ENCODE data around the gene SPTY2D1. TPM values are rescaled to one million over a fixed set of nuclear protein-coding genes. Genes with fewer than 3 reads are reported as not detected.
"Not testable (repeated sequence)": the region's sequence is repeated elsewhere in the genome, so short reads cannot be mapped to it uniquely, and the experiment has no call there.

The SPTY2D1 gene, protein sequence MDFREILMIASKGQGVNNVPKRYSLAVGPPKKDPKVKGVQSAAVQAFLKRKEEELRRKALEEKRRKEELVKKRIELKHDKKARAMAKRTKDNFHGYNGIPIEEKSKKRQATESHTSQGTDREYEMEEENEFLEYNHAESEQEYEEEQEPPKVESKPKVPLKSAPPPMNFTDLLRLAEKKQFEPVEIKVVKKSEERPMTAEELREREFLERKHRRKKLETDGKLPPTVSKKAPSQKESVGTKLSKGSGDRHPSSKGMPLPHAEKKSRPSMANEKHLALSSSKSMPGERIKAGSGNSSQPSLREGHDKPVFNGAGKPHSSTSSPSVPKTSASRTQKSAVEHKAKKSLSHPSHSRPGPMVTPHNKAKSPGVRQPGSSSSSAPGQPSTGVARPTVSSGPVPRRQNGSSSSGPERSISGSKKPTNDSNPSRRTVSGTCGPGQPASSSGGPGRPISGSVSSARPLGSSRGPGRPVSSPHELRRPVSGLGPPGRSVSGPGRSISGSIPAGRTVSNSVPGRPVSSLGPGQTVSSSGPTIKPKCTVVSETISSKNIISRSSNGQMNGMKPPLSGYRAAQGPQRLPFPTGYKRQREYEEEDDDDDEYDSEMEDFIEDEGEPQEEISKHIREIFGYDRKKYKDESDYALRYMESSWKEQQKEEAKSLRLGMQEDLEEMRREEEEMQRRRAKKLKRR
- total RNA-seq (2014; rRNA removed; shearing (Covaris generic); ENCODE audit: low replicate concordance) = 11.4 and 15.3 TPM in 2 replicates

DNA sequence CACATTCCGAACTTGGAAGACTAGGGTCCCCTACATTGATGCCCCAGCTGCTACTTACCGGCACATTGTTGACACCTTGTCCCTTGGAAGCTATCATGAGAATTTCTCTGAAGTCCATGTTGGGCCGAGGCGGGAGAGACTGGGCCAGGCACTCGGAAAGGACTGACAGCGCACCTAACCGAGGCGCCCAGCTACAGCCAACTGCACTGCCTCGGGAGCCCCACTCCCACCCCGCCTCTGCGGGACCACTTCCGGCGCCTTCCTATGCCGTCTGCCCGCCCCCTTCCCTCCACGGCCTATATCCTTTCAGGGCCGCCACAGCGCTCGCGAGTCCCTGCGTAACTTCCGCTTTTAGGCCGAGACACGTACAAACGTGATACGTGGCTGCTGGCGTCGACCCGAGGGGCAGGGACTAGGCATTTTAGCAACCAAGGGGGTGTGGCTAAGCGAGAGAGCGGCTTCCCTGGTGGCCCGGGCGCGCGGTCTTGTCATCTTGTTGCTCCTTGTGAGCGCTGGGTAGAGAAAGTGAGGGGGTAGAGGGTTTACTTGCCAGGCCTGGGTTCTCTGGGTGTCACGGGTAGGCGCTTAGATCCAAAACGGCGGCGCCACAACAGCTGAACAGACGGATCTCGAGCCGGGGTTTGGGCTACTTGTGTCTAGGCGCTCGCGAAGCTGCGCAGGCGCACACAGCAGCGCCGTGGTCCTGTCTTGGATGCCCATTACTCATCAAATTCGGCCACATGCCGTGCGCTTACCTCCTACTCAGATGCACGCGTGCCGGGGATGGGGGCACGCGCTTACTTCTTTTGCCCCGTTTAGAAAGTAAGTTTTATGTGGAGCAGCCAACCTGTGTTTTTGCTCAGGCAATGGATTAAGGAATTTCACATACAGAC lies at the start of gene SPTY2D1:
TSS of gene SPTY2D1 (minus strand) at position 203 of the 893 bp plus-strand sequence. CDS start at position 118, 85 bp downstream.
- Histone ChIP-seq H3K36me3 (no peaks in the 10 kb centered on the region; the same call in 1 of the 2 replicates), H3K9me3 (no peaks in the 10 kb centered on the region)

DNA sequence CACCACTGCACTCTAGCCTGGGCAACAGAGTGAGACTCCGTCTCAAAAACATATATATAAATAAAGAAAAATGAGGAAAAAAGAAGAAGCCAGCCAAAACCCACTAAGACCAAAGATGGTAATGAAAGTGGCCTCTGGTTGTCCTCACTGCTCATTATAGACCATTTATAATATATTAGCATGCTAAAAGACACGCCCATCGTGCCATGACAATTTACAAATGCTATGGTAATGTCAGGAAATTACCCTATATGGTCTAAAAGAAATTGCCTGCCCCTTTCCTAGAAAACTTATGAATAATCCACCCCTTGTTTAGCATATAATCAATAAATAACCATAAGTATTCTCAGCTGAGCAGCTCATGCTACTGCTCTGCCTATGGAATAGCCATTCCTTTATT lies 48.3 kb upstream of the SPTY2D1 start:
- no peak overlapping the region for H3K4me3 ChIP-seq
- no peaks in the 10 kb centered on the region for H3K36me3 ChIP-seq

More for the DNA sequence above, at the start of gene SPTY2D1:
- Histone ChIP-seq H3K4me3 (peak within 1 kb of the TSS; percentile 79), H3K27me3 (no peaks in the 10 kb centered on the region)
- peak; percentile 97 for DNase-seq

DNA sequence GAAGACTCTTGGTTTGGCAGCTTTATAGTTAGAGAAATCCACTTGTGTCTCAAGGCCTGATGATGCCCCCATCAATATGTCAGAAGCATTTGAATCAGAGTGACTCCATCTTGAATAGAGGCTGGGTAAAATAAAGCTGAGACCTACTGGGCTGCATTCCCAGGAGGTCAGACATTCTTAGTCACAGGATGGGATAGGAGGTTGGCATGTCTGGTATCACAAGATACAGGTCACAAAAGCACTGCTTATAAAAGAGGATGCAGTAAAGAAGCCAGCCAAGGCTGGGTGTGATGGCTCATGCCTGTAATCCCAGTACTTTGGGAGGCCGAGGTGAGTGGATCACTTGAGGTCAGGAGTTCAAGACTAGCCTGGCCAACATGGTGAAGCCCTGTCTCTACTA lies 47.8 kb upstream of the SPTY2D1 start:
- H3K36me3 ChIP-seq, H3K27me3 ChIP-seq, H3K9me3 ChIP-seq, H3K4me3 ChIP-seq: not testable (repeated sequence)
- DNase-seq = peak; percentile 14

More for the DNA sequence above, 48.3 kb upstream of the SPTY2D1 start:
- Histone ChIP-seq H3K9me3 (no peaks in the 10 kb centered on the region), H3K27me3 (no peaks in the 10 kb centered on the region)
- no peak for DNase-seq

DNA sequence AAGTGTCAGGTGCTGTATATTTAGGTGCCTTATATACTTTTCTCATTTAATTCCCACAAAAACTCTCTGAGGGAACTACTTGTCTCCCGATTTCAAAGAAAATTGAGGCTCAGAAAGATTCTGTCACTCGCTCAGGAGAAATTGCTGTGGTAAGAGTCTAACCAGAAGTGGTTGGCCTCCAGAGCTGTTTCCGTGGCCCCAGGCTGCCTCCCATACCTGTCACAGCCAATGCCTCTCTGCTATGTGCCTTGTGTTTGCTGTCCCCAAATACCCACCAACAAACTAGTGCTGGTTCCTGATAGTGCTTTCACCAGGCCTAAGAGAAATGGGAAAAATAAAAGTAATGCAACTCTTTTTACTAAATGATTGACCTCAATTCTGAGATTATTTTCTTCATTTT lies 43.4 kb upstream of the SPTY2D1 start:
- Histone ChIP-seq H3K36me3 (no peaks in the 10 kb centered on the region), H3K27me3 (no peaks in the 10 kb centered on the region), H3K9me3 (no peaks in the 10 kb centered on the region), H3K4me3 (no peak overlapping the region)
- no peak for DNase-seq

DNA sequence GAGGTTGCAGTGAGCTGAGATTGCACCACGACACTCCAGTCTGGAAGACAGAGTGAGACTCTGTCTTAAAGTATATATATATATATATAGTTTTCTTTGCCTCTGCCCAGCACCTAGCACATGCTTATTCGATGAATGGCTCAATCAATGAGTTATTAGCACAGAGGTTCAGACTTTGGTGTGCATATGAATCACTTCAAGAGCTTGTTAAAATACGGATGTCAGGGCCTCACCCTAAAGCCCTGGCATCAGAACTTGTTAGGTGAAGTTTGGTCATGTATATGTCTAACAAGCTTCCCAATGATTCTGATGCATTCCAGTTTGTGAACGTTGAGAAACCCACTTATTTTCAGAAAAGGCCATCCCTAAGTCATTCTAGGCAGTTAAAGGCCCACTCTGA lies 42.7 kb upstream of the SPTY2D1 start:
- DNase-seq = no peak
- Histone ChIP-seq H3K36me3 (no peaks in the 10 kb centered on the region), H3K9me3 (no peaks in the 10 kb centered on the region), H3K4me3 (no peak overlapping the region), H3K27me3 (no peaks in the 10 kb centered on the region)

DNA sequence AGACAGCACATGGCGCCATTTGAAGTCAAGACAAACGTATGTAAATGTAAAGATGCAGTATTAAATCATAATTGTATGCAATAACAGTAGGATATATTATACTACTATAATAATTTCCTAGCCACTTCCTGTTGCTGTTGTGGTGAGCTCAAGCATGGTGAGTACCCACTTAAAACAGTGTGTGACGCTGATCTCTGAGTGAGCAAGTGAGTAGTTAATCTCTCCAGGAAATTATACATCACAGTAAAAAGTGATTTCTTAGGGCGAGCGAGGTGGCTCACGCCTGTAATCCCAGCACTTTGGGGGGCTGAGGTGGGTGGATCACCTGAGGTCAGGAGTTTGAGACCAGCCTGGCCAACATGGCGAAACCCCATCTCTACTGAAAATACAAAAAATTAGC lies 38.1 kb upstream of the SPTY2D1 start:
- not testable (repeated sequence) for H3K36me3 ChIP-seq, H3K4me3 ChIP-seq, H3K9me3 ChIP-seq, H3K27me3 ChIP-seq, DNase-seq

DNA sequence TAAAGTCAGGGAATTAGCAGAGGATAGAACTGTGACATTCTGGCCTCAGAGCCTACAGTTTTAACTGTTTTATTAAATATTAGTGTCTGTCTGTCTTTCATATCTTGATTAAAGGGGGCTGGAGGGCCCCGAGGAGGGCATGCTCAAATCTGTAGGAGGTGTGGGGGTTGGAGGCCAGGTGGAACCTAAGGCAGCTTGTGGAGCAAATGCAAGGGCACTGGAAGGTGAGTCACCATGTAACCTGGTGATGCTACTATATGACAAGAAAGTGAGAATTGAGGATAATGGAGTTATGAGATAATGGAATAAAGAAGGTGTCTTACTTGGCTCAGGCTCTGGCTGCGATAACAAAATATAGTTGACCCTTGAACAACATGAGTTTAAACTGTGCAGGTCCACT lies 37.1 kb upstream of the SPTY2D1 start:
- no peaks in the 10 kb centered on the region for H3K27me3 ChIP-seq
- no peak for DNase-seq
- no peak overlapping the region for H3K4me3 ChIP-seq
- no peaks in the 10 kb centered on the region for H3K9me3 ChIP-seq
- H3K36me3 ChIP-seq = no peaks in the 10 kb centered on the region

DNA sequence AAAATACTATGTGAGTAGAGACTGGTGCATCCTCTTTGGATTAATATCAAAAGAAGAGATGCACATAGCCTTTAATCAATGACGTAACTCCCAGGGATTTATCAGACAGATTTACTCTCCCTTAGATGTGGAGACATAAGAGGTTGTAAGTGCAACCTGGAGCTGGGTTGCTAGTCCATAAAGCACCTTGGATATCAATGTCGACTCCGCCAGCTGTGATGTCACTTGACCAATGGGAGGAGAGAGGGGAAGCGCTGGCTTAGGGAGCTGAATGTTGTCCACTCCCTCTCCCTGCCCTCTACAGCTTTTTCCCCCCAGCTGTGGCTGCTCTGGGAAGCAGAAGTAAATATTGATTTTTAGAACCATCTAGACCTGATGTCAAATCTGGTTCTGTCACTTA lies 35.6 kb upstream of the SPTY2D1 start:
- Histone ChIP-seq H3K4me3 (no peak overlapping the region), H3K36me3 (no peaks in the 10 kb centered on the region), H3K27me3 (no peaks in the 10 kb centered on the region), H3K9me3 (no peaks in the 10 kb centered on the region)
- DNase-seq = no peak

DNA sequence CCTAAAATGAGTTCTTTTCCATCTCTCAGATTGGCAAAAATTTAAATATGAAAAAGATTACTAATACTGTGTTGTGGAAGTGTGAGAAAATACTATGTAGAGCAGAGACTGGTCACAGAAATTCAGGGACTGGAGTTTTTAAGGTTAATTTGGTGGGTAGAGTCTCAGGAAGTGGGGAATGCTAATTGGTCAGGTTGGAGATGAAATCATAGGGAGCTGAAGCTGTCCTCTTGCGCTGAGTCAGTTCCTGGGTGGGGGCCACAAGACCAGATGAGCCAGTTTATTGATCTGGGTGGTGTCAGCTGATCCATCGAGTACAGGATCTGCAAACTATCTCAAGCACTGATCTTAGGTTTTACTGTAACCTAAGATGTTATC lies 35.1 kb upstream of the SPTY2D1 start:
- no peak overlapping the region for H3K4me3 ChIP-seq
- no peaks in the 10 kb centered on the region for H3K27me3 ChIP-seq
- DNase-seq = peak; percentile 17

DNA sequence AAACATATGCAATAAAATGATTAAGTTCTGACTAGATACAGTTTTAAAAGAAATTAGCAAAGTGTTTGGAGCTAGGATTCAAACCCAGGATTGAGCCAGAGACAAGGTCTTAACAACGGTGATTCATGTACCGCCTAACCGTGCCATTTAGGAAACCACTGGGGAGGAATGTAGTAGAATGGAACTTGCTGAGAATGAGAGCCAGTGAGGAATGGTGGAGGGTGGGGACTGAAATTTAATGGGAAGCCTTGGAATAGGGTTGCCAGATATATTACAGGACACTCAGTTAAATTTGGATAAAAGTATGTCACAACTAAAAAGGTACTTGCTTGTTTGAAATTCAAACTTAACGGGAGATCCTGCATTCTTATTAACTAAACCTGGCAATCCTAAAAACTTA lies 34.0 kb upstream of the SPTY2D1 start:
- Histone ChIP-seq H3K4me3 (no peak overlapping the region), H3K27me3 (no peaks in the 10 kb centered on the region), H3K36me3 (no peaks in the 10 kb centered on the region), H3K9me3 (no peaks in the 10 kb centered on the region)
- no peak for DNase-seq

More for the DNA sequence above, 35.1 kb upstream of the SPTY2D1 start:
- H3K9me3 ChIP-seq = no peaks in the 10 kb centered on the region
- no peaks in the 10 kb centered on the region for H3K36me3 ChIP-seq

DNA sequence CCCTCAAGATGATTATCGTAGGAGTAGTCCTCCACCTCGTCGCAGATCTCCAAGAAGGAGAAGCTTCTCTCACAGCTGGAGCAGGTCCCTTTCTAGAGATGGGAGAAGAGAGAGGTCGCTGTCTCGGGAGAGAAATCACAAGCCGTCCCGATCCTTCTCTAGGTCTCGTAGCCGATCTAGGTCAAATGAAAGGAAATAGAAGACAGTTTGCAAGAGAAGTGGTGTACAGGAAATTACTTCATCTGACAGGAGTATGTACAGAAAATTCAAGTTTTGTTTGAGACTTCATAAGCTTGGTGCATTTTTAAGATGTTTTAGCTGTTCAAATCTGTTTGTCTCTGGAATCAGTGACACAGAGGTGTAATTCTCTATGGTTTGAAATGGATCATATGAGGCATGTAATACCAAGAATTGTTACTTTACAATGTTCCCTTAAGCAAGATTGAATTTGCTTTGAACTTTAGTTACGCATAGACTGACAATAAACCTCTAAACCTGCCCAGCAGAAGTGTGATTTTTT lies 31.3 kb upstream of the SPTY2D1 start:
- not testable (repeated sequence) for H3K9me3 ChIP-seq, H3K27me3 ChIP-seq, DNase-seq, H3K36me3 ChIP-seq, H3K4me3 ChIP-seq

DNA sequence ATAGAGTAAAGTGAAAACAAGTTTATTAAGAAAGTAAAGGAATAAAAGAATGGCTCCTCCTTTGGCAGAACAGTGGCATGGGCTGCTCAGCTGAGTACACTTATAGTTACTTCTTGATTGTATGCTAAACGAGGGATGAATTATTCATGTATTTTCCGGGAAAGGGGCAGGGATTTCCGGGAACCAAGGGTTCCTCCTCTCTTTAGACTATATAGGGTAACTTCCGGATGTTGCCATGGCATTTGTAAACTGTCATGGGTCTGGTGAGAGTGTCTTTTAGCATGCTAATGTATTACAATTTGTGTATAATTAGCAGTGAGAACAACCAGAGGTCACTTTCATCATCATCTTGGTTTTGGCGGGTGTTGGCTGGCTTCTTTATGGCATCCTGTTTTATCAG lies 23.5 kb upstream of the SPTY2D1 start:
- no peaks in the 10 kb centered on the region for H3K9me3 ChIP-seq
- no peaks in the 10 kb centered on the region for H3K36me3 ChIP-seq
- H3K4me3 ChIP-seq = no peak overlapping the region
- no peak for DNase-seq
- H3K27me3 ChIP-seq = no peaks in the 10 kb centered on the region

DNA sequence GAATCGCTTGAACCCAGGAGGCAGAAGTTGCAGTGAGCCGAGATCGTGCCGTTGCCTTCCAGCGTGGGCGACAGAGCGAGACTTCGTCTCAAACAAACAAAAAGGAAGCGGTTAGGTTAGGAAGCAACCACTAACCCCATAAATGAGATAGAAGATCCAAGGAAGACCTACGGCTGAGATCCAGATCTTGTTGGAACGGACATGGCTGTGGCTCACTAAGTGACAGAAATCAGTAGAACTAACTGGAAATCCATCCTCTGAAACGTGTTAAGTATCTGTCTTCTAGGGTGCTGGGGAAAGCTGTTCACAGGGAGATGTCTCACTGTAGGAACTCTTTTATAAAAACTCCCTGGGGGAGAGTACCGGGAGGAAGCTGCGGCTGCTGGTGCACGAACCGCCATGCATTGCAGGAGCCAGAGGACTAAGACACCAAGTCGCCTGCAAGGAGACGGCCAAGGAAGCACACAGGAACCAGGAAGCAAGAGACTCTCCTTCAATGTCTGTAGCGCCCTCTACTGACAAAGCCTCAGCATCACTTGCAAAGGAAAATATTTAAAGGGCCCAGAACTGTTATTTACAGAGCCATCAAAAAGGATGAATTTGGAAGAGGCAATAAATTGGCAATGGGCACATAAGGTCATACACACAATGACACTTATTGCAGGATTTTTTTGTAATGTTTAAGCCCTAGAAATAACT lies 16.9 kb upstream of the SPTY2D1 start:
- DNase-seq = peak; percentile 9
- H3K4me3 ChIP-seq = no peak overlapping the region
- no peaks in the 10 kb centered on the region for H3K27me3 ChIP-seq
- no peaks in the 10 kb centered on the region for H3K9me3 ChIP-seq
- no peaks in the 10 kb centered on the region for H3K36me3 ChIP-seq

DNA sequence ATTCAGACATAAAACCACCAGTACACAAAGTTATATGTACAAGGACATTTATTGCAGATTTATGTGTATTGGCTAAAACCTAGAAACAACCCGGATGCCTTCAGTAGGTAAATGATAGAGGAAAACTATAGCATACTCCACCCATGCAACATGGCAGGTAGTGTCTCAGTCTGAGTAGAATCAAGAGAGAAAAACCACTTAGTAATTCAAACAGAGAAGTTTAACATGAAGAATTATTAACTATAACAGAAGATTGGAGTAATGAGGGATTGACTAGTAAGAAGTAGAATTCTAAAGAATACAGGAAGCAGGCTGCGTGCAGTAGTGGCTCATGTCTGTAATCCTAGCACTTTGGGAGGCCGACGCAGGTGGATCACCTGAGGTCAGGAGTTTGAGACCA lies 16.2 kb upstream of the SPTY2D1 start:
- Histone ChIP-seq H3K9me3 (no peaks in the 10 kb centered on the region), H3K4me3 (no peak overlapping the region), H3K27me3 (no peaks in the 10 kb centered on the region), H3K36me3 (no peaks in the 10 kb centered on the region)
- no peak for DNase-seq

DNA sequence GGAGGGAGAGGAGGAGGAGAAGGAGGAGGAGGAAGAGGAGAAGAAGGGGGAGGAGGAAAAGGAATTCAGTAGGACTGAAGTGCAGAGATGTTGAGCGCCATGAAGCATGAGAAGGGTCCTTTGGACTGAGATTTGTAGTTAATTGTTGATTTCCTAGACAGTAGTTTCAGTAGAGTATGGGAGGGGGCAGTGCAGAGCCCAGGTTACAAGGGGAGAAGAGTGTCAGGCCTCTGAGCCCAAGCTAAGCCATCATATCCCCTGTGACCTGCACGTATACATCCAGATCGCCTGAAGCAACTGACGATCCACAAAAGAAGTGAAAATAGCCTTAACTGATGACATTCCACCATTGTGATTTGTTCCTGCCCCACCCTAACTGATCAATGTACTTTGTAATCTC lies 8.9 kb upstream of the SPTY2D1 start:
- H3K27me3 ChIP-seq, H3K9me3 ChIP-seq, H3K36me3 ChIP-seq, DNase-seq, H3K4me3 ChIP-seq: not testable (repeated sequence)

DNA sequence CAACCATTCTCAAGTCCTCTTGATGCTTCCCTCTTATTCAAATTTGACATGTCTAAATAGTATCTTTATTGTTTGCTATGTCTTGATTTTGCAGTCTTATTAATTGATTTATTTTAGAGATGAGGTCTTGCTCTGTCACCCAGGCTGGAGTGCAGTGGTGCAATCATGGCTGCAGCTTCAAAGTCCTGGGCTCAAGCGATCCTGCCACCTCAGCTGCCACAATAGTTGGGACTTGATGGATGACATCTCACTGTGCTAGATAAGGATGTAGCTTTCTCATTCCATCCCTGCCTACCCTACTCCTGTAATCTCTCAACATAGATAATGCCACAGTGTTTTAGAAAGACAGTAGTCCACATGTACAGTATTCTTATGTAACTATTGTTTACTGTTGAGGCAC lies 7.5 kb upstream of the SPTY2D1 start:
- H3K36me3 ChIP-seq = no peaks in the 10 kb centered on the region
- H3K27me3 ChIP-seq = no peaks in the 10 kb centered on the region
- no peak for DNase-seq
- no peaks in the 10 kb centered on the region for H3K9me3 ChIP-seq
- no peak overlapping the region for H3K4me3 ChIP-seq
